GM21723 (cell line): ENCODE results near the gene EIF2B1.

Experiments used
- ATAC-seq: cut with Tn5 transposase; IDR thresholded peaks from one replicate; pipeline ENCODE4 v1.9.1; 2021; ENCODE audit warnings: mild to moderate bottlenecking, moderate library complexity; ENCODE audit not compliant: unreplicated experiment

EIF2B1 gene

DNA sequence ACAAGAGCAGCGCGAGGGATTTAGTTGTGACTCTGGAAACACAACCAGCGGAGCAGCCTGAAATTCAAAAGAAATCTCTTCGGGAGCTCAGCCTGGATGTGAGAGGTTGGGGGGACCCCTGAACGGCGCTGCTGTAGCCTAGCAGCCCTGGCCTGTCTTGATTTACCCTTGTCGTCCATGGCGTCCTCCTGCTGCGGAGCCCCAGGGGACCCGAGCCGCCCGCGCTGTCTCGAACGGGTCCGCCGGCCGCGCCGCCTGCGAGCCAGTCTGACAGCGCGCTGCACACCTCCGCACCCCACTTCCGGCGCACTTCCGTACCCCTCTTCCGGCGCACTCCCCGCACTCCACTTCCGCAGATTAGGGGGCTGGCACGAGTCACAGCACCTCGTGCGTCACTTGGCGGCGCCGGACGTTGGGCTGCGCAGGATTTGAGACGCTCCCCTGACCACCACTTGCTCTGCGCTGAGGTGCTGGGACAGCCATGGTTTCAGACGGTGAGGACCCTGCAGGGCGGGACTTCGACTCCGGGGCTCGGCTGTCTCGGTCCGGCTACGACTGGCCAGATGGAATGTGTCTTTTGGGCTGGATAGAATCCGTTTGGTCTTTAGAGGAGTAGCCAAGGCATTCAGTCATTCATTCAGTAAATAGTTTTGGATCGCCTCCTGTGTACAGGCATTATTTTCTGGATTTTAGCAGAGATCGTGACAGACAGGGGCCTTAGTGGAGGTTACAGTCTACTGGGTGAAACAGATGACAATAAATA lies at the start of gene EIF2B1, which contains the start of gene GTF2H3:
Gene EIF2B1, minus strand, starts transcription at position 308 of the 763 bp plus-strand sequence. Its CDS starts 129 bp downstream, at position 179.
Gene GTF2H3, plus strand, starts transcription at position 451 of the 763 bp plus-strand sequence. Its CDS starts 31 bp downstream, at position 482.
- peak; percentile 94 for ATAC-seq

DNA sequence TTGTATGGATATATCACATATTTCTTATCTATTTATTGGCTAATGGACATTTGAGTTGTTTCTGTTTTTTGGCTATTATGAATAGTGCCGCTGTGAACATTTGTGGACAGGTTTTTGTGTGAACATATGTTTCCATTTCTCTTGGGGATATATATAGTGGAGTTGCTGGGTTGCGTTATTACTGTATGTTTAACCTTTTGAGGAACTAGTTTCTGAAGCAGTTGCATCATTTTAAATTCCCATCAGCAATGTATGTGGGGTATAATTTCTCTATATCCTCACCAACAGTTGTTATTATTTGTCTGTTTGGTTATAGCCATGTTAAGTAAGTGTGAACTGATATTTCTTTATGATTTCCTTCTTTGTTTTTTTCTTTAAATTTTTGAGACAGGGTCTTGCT lies 48.1 kb upstream of the EIF2B1 start:
- no peak for ATAC-seq

DNA sequence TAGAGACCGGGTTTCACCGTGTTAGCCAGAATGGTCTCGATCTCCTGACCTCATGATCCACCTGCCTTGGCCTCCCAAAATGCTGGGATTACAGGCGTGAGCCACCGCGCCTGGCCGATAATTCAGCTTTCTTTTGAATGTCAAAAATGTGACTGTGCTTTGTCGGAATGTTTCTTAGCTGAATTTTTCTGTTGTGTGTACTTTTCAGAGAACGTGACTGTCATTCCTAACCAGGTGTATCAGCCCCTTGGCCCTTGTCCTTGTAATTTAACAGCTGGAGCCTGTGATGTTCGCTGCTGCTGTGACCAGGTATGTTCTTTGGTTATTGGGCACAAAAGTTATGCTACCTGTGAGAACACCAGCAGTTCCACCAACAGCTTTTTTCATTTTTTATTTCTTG lies 45.5 kb upstream of the EIF2B1 start:
- ATAC-seq = no peak

GRCh38 chr12:123676616-123677320 lies 43.3 kb upstream of the EIF2B1 start:
- ATAC-seq = no peak

DNA sequence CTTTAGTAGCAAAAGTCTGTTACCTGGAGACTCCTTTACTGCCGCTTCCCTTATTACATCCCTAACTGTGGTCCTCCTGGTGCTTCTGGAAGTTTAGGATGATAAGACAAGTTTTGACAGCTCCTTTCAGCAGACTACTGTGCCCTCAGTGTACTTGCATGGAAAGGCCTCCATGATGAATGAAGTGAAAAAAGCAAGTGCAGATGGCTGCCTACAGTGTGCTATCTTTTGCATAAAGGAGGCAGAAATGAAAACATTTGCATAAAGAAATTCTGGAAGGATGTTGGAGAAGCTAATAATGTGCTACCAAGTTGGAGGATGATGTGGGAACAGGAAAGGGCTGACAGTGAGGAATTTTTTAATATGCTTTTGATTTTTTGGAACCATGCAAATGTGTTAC lies 42.0 kb upstream of the EIF2B1 start:
- ATAC-seq = no peak

GRCh38 chr12:123671876-123672275 lies 38.4 kb upstream of the EIF2B1 start:
- ATAC-seq = no peak

DNA sequence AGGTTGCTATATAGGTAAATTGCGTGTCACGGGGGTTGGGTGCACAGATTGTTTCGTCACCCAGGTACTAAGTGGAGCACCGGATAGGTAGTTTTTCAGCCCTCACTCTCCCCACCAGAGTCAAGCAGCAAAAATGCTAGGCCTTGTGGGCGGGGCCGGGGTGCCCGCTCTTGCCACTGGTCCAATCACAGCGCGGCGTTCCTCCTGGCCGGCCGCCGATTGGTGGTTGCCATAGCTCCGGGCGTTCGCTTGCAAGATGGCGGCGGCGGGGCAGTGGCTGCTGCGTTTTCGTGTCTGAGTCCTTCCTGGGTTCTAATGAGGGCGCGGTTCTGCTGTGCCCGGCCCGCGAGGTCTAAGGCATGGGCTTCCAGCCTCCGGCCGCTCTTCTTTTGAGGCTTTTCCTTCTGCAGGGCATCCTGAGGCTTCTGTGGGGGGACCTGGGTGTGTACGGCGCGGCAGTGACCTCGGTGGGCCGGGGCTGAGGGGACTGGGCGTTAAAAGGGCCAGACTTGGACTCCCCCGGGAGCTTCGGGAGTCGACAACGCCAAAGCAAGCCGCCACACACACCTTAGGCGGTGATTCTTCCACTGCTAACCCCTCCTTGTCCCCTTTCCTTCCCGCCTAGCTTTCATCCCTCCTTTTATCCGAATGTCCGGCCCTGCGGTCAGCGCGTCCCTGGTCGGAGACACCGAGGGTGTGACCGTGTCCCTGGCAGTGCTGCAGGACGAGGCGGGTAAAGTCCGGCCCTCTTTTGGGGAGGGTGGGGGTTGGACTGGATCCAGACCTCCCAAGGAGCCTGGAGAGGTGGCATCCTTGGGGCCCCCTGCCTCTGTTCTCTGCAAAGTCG lies 37.6 kb upstream of the EIF2B1 start, which contains the start of gene TCTN2:
Gene TCTN2, plus strand, starts transcription at position 232 of the 847 bp plus-strand sequence. Its CDS starts 128 bp downstream, at position 360.
- ATAC-seq = peak; percentile 99

DNA sequence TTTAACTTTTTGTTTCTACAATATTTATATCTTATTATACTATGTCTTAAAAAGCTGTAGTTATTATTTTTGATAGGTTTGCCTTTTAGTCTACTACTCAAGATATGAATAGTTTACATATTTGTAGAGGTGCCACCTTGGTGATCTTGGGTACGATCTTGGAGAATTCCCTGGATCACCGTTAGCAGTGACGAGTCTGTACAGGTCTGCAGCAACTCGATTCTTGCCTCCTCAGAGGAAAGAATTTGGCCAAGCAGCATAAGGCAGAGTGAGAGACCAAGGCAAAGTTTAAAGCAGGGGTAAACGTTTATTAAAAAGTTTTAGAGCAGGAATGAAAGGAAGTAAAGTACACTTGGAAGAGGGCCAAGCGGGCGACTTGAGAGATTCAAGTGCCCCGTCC lies 34.3 kb upstream of the EIF2B1 start:
- ATAC-seq = no peak

GRCh38 chr12:123659996-123660727 lies 26.7 kb upstream of the EIF2B1 start:
- no peak for ATAC-seq

DNA sequence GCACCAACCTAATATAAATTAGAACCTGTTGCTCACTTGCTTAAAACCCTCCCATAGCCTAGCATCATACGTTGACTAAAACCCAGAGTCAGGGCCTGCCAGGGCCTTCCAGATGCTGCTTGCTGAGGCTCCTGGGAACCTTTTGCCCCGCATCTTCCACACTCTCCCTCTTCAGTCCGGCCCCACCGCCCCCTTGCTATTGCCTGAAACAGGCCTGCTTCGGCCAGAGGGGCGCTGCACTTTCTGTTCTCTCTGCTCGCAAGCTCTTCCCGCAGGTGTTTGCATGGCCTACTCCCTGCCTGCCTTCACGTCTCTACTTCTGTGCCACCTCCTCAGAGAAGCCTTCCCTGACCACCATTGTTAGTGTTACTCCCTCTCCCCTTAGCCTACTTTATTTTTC lies 23.7 kb upstream of the EIF2B1 start:
- no peak for ATAC-seq

GRCh38 chr12:123656392-123656791 lies 22.9 kb upstream of the EIF2B1 start:
- ATAC-seq = no peak

DNA sequence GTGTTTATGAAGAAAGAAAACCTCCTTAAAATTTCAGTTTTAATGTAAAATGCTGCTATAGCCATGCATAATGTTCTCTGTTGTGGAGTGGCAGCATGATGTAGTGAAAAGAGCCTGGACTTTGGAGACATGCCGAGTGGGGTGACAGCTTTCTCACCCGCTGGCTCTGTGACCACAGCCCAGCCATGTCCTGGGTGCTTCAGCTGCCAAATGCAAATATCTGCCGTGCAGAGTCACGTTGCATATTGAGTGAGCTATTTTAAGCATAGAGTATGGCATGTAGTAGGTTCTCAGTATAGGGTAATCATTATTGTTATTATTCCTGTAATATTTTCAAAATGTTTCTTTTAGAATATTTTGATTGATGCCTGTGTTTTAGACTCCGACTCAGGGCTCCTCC lies 21.9 kb upstream of the EIF2B1 start:
- ATAC-seq = peak; percentile 93

GRCh38 chr12:123654129-123654701 lies 20.7 kb upstream of the EIF2B1 start:
- no peak for ATAC-seq

DNA sequence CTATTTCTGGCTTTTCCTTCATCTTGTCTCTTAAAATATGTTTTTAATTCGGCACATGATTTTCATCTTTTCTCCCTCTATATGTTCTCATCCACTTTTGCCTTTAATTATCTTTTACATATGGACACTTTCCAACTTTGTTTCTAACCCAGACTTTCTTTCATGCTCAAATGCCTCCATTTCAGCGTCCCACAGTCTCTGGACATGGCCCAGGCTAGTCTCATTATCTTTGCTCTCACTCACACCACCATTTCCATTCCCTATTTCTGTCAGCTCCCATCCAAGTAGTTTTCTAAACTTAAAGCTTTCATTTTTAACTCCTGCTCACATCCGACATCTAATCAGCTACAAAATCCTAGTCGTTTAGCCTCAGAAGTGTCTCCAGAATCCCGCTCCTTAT lies 14.9 kb upstream of the EIF2B1 start:
- ATAC-seq = no peak

- no peak for ATAC-seq
Measured at GRCh38 chr12:123645878-123646277, 12.4 kb upstream of the EIF2B1 start.

DNA sequence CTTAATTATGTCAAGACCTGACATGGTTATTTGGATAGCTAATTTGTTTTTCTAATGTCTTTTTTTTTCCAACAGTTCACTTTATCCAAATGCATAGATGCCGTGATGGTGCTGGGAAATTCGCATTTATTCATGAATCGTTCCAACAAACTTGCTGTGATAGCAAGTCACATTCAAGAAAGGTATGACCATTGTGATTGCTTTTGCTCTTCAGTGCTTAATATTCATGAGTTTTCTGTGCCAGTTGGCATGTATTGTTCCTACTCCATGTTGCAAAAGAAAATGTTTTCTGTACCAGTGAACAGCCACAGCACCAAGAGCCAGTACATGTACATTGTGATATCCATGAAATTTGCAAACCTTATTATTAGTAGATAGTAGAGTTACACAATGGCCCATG lies 11.9 kb upstream of the EIF2B1 start:
- no peak for ATAC-seq

DNA sequence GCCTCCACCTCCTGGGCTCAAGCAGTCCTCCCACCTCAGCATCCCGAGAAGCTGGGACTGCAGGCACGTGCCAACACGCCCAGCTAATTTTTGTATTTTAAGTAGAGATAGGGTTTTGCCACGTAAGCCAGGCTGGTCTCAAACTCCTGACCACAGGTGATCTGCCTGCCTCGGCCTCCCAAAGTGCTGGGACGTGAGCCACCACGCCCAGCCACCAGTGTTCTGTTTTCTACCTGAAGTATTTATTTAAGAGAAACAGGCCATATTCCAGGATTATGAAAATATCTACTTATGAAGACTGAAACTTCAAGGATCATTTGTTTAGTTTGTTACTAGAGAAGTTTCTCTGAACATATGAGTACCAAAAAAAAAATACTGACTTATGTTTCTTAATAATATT lies 10.4 kb upstream of the EIF2B1 start:
- ATAC-seq = no peak

GRCh38 chr12:123634142-123634561 lies 666 bp upstream of the EIF2B1 start:
- ATAC-seq = peak; percentile 4

- no peak for ATAC-seq
Measured at GRCh38 chr12:123621619-123622530, 11.6 kb downstream of the EIF2B1 start.
